Peyer's patch (tissue), 4 donors: Measurements from ENCODE around the gene USP8. TPM values are rescaled to one million over a fixed set of nuclear protein-coding genes. Genes with fewer than 3 reads are reported as not detected.
"Not testable (repeated sequence)": the region's sequence is repeated elsewhere in the genome, so short reads cannot be mapped to it uniquely, and the experiment has no call there.

Source experiments
- DNase-seq, 3 donors: peaks; one replicate each; pipeline ENCODE4 v3.0.0-alpha.2; 2017 to 2019
- H3K27ac ChIP-seq, 4 donors: fragments of 200-600 bp; sonication (generic); one replicate each; pipeline ENCODE4 v1.5.1; 2016 to 2019
- H3K27me3 ChIP-seq, 2 donors: fragments of 200-600 bp; sonication (generic); one replicate each; pipeline ENCODE4 v1.5.1; 2019
- H3K36me3 ChIP-seq, 3 donors: fragments of 200-600 bp; sonication (generic); one replicate each; pipeline ENCODE4 v1.5.1; 2016 to 2019
- H3K4me1 ChIP-seq, 4 donors: fragments of 200-600 bp; sonication (generic); one replicate each; pipeline ENCODE4 v1.5.1; 2016 to 2019
- H3K4me3 ChIP-seq, 4 donors: fragments of 200-600 bp; sonication (generic); 1 replicate in 3 of 4; 2 replicates in 1 of 4; pipeline ENCODE4 v1.5.1; 2016 to 2019; ENCODE audit warnings: mild to moderate bottlenecking in 1 of 4
- H3K9me3 ChIP-seq, 4 donors: fragments of 200-600 bp; sonication (generic); one replicate each; pipeline ENCODE4 v1.5.1; 2016 to 2019; ENCODE audit warnings: mild to moderate bottlenecking in 1 of 4
- POLR2A ChIP-seq, 2 donors: fragments of 450-650 bp; IDR thresholded peaks; one replicate each; pipeline ENCODE4 v1.5.1; 2017; ENCODE audit warnings: antibody characterized with exemption in 2 of 2, mild to moderate bottlenecking in 2 of 2, moderate library complexity in 2 of 2
- total RNA-seq, 4 donors: library from RNA; depleted of rRNA; stranded (reverse); fragments of >200 nt; gene quantifications; one replicate each; pipeline ENCODE4 v1.1.0, GENCODE V29; 2016
- TF ChIP-seq, protein P1 (sequence below), 6 experiments: fragments of 450-650 bp in 4 of 6; fragments of 200-600 bp in 2 of 6; sonication (generic) in 1 of 6; IDR thresholded peaks; one replicate each; pipeline ENCODE4 v1.5.1; 2017 to 2019; ENCODE audit warnings: antibody characterized with exemption in 6 of 6, mild to moderate bottlenecking in 3 of 6, moderate library complexity in 1 of 6

USP8 gene
- total RNA-seq, 4 donors from 2014 or later = 49.9 to 130 (median 57.1) TPM

DNA sequence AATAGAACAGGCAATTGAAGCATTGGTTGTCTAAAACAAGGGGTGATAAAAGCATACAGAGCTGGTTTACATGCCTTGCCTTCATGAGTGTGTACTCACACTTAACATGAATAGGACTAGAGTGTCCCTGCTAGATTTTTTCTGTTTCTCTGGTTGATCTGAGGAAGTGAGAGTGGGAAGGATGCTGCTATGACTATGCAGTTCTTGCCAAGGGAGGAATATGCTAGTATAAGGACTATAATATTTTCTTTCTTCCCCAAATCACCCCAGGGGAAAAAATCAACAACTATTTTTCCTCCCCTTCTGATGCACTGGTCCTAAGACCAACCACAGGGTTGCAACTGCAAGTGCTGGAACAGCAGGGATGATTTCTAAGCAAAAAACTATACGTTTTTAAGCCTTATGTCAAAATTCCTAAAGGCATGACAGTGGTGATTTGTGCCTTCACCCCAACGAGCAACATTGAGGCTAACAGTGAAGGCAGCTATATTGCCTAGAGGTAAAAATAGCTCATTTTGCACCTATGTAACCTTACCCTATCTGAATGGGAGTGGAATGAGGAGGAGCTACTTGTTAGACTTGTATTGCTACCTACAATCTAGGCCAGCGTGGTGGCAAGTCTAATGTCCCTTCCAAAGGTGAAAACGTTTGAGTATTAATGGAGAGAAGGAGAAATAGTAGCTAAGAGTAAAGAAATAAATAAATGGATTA is 33.5 kb upstream of the USP8 start:
- H3K4me1 ChIP-seq = no peaks in the 10 kb centered on the region
- no peaks in the 10 kb centered on the region for H3K36me3 ChIP-seq
- no peak overlapping the region for H3K4me3 ChIP-seq
- no peaks in the 10 kb centered on the region for H3K9me3 ChIP-seq
- DNase-seq = no peak
- TF ChIP-seq, protein P1, sequence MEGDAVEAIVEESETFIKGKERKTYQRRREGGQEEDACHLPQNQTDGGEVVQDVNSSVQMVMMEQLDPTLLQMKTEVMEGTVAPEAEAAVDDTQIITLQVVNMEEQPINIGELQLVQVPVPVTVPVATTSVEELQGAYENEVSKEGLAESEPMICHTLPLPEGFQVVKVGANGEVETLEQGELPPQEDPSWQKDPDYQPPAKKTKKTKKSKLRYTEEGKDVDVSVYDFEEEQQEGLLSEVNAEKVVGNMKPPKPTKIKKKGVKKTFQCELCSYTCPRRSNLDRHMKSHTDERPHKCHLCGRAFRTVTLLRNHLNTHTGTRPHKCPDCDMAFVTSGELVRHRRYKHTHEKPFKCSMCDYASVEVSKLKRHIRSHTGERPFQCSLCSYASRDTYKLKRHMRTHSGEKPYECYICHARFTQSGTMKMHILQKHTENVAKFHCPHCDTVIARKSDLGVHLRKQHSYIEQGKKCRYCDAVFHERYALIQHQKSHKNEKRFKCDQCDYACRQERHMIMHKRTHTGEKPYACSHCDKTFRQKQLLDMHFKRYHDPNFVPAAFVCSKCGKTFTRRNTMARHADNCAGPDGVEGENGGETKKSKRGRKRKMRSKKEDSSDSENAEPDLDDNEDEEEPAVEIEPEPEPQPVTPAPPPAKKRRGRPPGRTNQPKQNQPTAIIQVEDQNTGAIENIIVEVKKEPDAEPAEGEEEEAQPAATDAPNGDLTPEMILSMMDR (IDR thresholded peaks at IDR 0.05) = no peak
- no peak for TF ChIP-seq POLR2A (IDR thresholded peaks at IDR 0.05)
- no peak overlapping the region for H3K27ac ChIP-seq
- H3K27me3 ChIP-seq = no peaks in the 10 kb centered on the region

DNA sequence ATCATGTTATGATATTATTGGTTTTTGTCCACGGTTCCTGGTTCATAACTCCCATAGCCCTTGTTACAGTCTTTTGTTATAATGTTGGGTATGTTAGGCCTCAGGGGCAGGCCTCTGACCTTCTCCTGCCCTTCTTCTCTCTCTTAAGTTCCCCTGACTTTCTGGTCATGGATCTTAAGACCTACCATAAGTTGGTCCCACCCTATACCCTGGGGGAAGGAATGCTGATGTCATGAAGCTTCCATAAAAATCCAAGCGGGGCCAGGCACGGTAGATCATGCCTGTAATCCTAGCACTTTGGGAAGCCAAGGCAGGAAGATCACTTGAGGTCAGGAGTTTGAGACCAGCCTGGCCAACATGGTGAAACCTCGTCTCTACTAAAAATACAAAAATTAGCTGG is 32.6 kb upstream of the USP8 start:
- DNase-seq, H3K4me3 ChIP-seq, H3K27me3 ChIP-seq, H3K9me3 ChIP-seq, H3K36me3 ChIP-seq, H3K27ac ChIP-seq, H3K4me1 ChIP-seq: not testable (repeated sequence)

GRCh38 chr15:50411870-50412269 is 12.3 kb upstream of the USP8 start:
- Histone ChIP-seq H3K4me1 (no peaks in the 10 kb centered on the region), H3K36me3 (no peaks in the 10 kb centered on the region), H3K27ac (no peak overlapping the region), H3K9me3 (no peaks in the 10 kb centered on the region), H3K27me3 (no peaks in the 10 kb centered on the region), H3K4me3 (no peak overlapping the region)
- no peak for TF ChIP-seq POLR2A (IDR thresholded peaks at IDR 0.05)
- TF ChIP-seq, protein P1 (IDR thresholded peaks at IDR 0.05) = no peak
- no peak for DNase-seq

GRCh38 chr15:50414624-50415023 is 9.6 kb upstream of the USP8 start:
- Histone ChIP-seq H3K27me3 (no peaks in the 10 kb centered on the region), H3K4me3 (no peak overlapping the region), H3K4me1 (no peaks in the 10 kb centered on the region), H3K9me3 (no peaks in the 10 kb centered on the region), H3K36me3 (no peaks in the 10 kb centered on the region), H3K27ac (no peak overlapping the region)
- no peak for DNase-seq
- TF ChIP-seq, protein P1 (IDR thresholded peaks at IDR 0.05) = no peak
- no peak for TF ChIP-seq POLR2A (IDR thresholded peaks at IDR 0.05)

GRCh38 chr15:50415752-50416404 is 8.3 kb upstream of the USP8 start:
- no peak for DNase-seq
- H3K36me3 ChIP-seq = no peaks in the 10 kb centered on the region
- H3K27ac ChIP-seq = no peak overlapping the region
- no peaks in the 10 kb centered on the region for H3K27me3 ChIP-seq
- H3K9me3 ChIP-seq = no peaks in the 10 kb centered on the region
- H3K4me1 ChIP-seq = no peaks in the 10 kb centered on the region
- no peak for TF ChIP-seq POLR2A (IDR thresholded peaks at IDR 0.05)
- TF ChIP-seq, protein P1 (IDR thresholded peaks at IDR 0.05) = no peak
- H3K4me3 ChIP-seq = no peak overlapping the region

GRCh38 chr15:50416890-50417289 is 7.3 kb upstream of the USP8 start:
- no peaks in the 10 kb centered on the region for H3K27me3 ChIP-seq
- no peak overlapping the region for H3K27ac ChIP-seq
- H3K9me3 ChIP-seq = no peaks in the 10 kb centered on the region
- no peak overlapping the region for H3K4me3 ChIP-seq
- H3K36me3 ChIP-seq = no peaks in the 10 kb centered on the region
- TF ChIP-seq, protein P1 (IDR thresholded peaks at IDR 0.05) = no peak
- no peak for TF ChIP-seq POLR2A (IDR thresholded peaks at IDR 0.05)
- H3K4me1 ChIP-seq = no peaks in the 10 kb centered on the region
- DNase-seq = no peak
